WTC11 (cell line): ENCODE data around the gene AMER3. TPM values are rescaled to one million over a fixed set of nuclear protein-coding genes. Genes with fewer than 3 reads are reported as not detected.

Source experiments
- ATAC-seq: fragments of 200-7000 bp; cut with Tn5 transposase; 2 replicates; pipeline ENCODE4 v1.10.0; 2021; ENCODE audit warnings: mild to moderate bottlenecking, moderate library complexity
- CTCF ChIA-PET: fragments of 300-600 bp; sonication (Branson Sonifier 250); formaldehyde crosslinking; loops from one replicate; lab custom pipeline; 2021; ENCODE audit warnings: antibody characterized with exemption; lab: Charles Lee
- POLR2A ChIA-PET: fragments of 350-600 bp; sonication (Branson Sonifier 250); formaldehyde crosslinking; loops from one replicate; lab custom pipeline; 2021; ENCODE audit warnings: antibody characterized with exemption; lab: Charles Lee
- DNase-seq: peaks from one replicate; pipeline ENCODE4 v3.0.0; 2021; ENCODE audit warnings: low spot score
- H3K27ac Mint-ChIP-seq: 2 replicates; pipeline ENCODE4 v1.8.0; 2021; ENCODE audit warnings: mixed read lengths
- H3K27me3 Mint-ChIP-seq: 2 replicates; pipeline ENCODE4 v1.8.0; 2021; ENCODE audit warnings: low read depth, mild to moderate bottlenecking, moderate library complexity, mixed read lengths
- H3K36me3 Mint-ChIP-seq: 2 replicates; pipeline ENCODE4 v1.8.0; 2021; ENCODE audit warnings: mixed read lengths
- H3K4me1 Mint-ChIP-seq: 2 replicates; pipeline ENCODE4 v1.8.0; 2022; ENCODE audit warnings: mixed read lengths
- H3K4me3 Mint-ChIP-seq: 2 replicates; pipeline ENCODE4 v1.8.0; 2021; ENCODE audit warnings: mild to moderate bottlenecking, moderate library complexity, mixed read lengths
- H3K9me3 Mint-ChIP-seq: 2 replicates; pipeline ENCODE4 v1.8.0; 2021; ENCODE audit warnings: mixed read lengths
- CBFB ChIP-seq: sonication (generic); formaldehyde crosslinking; IDR thresholded peaks from 2 replicates; pipeline ENCODE4 v1.8.1; 2022; ENCODE audit warnings: mild to moderate bottlenecking, low read depth, missing genetic modification reagents
- E2F1 ChIP-seq: sonication (generic); formaldehyde crosslinking; IDR thresholded peaks from 2 replicates; pipeline ENCODE4 v1.8.0; 2022; ENCODE audit warnings: mild to moderate bottlenecking, missing genetic modification reagents
- EMX1 ChIP-seq: fragments of 250-450 bp; sonication (Bioruptor Pico); IDR thresholded peaks from 2 replicates; pipeline ENCODE4 v1.8.0; 2021; ENCODE audit warnings: mild to moderate bottlenecking
- ESRRA ChIP-seq: sonication (generic); formaldehyde crosslinking; IDR thresholded peaks from 2 replicates; pipeline ENCODE4 v1.8.1; 2022; ENCODE audit warnings: mild to moderate bottlenecking, missing genetic modification reagents, borderline replicate concordance
- FOXJ3 ChIP-seq: sonication (generic); formaldehyde crosslinking; IDR thresholded peaks from 2 replicates; pipeline ENCODE4 v1.9.0; 2021; ENCODE audit warnings: missing genetic modification reagents, mild to moderate bottlenecking, borderline replicate concordance
- GABPB1 ChIP-seq: sonication (generic); formaldehyde crosslinking; IDR thresholded peaks from 2 replicates; pipeline ENCODE4 v1.8.1; 2023; ENCODE audit warnings: mild to moderate bottlenecking, missing genetic modification reagents
- HMGXB4 ChIP-seq: sonication (generic); formaldehyde crosslinking; IDR thresholded peaks from 2 replicates; pipeline ENCODE4 v1.8.1; 2023; ENCODE audit warnings: mild to moderate bottlenecking, moderate library complexity, missing genetic modification reagents
- IRF1 ChIP-seq: sonication (generic); formaldehyde crosslinking; IDR thresholded peaks from 2 replicates; pipeline ENCODE4 v1.8.0; 2023; ENCODE audit warnings: missing genetic modification reagents
- IRF2 ChIP-seq: sonication (generic); formaldehyde crosslinking; IDR thresholded peaks from 2 replicates; pipeline ENCODE4 v1.8.0; 2022; ENCODE audit warnings: low read depth, missing genetic modification reagents, borderline replicate concordance
- MLX ChIP-seq: sonication (generic); formaldehyde crosslinking; IDR thresholded peaks from 2 replicates; pipeline ENCODE4 v1.8.1; 2023; ENCODE audit warnings: mild to moderate bottlenecking, missing genetic modification reagents, moderate library complexity
- MXD4 ChIP-seq: fragments of 250-450 bp; sonication (Bioruptor Pico); IDR thresholded peaks from 2 replicates; pipeline ENCODE4 v1.8.0; 2021; ENCODE audit warnings: mild to moderate bottlenecking, moderate library complexity, borderline replicate concordance
- NR2C2 ChIP-seq: sonication (generic); formaldehyde crosslinking; IDR thresholded peaks from 2 replicates; pipeline ENCODE4 v1.8.0; 2022; ENCODE audit warnings: mild to moderate bottlenecking, missing genetic modification reagents
- SMAD3 ChIP-seq: sonication (generic); formaldehyde crosslinking; IDR thresholded peaks from 2 replicates; pipeline ENCODE4 v1.8.0; 2022; ENCODE audit warnings: missing genetic modification reagents, mild to moderate bottlenecking, borderline replicate concordance
- TCF7 ChIP-seq: sonication (generic); formaldehyde crosslinking; IDR thresholded peaks from 2 replicates; pipeline ENCODE4 v1.8.0; 2022; ENCODE audit warnings: mild to moderate bottlenecking, low read depth, missing genetic modification reagents, moderate library complexity
- USF1 ChIP-seq: sonication (generic); formaldehyde crosslinking; IDR thresholded peaks from 2 replicates; pipeline ENCODE4 v1.8.0; 2022; ENCODE audit warnings: mild to moderate bottlenecking, missing genetic modification reagents
- ZNF317 ChIP-seq: sonication (generic); formaldehyde crosslinking; IDR thresholded peaks from 2 replicates; pipeline ENCODE4 v1.8.1; 2023; ENCODE audit warnings: low read depth, mild to moderate bottlenecking, moderate library complexity, missing genetic modification reagents, borderline replicate concordance
- ZNF423 ChIP-seq: fragments of 250-450 bp; sonication (Bioruptor Pico); IDR thresholded peaks from 2 replicates; pipeline ENCODE4 v2.1.2; 2022; ENCODE audit warnings: mild to moderate bottlenecking, moderate library complexity
- ZNF425 ChIP-seq: fragments of 250-450 bp; sonication (Bioruptor Pico); conservative IDR thresholded peaks from 2 replicates; pipeline ENCODE4 v1.9.0; 2021; ENCODE audit warnings: mild to moderate bottlenecking
- total RNA-seq: library from RNA; stranded (reverse); gene quantifications from 3 replicates; pipeline ENCODE4 v1.2.3, GENCODE V29; 2021

The AMER3 gene
- total RNA-seq, 1 experiment from 2014 or later = 0.13 TPM

GRCh38 chr2:130760754-130761751, 5.7 kb downstream of the AMER3 start (continued):
- TF ChIP-seq HMGXB4 (CRISPR knock-in tag) = no peak
- no peak for TF ChIP-seq MXD4 (CRISPR knock-in tag)
- TF ChIP-seq TCF7 (CRISPR knock-in tag) = no peak
- TF ChIP-seq, all 79 proteins: peak for 0

- no peak overlapping the region for H3K4me3 Mint-ChIP-seq
- H3K36me3 Mint-ChIP-seq = no peaks in the 10 kb centered on the region
- no peaks in the 10 kb centered on the region for H3K9me3 Mint-ChIP-seq
- no peak overlapping the region for H3K27ac Mint-ChIP-seq
- ATAC-seq (no peak), DNase-seq (no peak)
- no peak for TF ChIP-seq NR2C2 (CRISPR knock-in tag)
- no peak for TF ChIP-seq ESRRA (CRISPR knock-in tag)
- no peak for TF ChIP-seq IRF2 (CRISPR knock-in tag)
- TF ChIP-seq ZNF317 (CRISPR knock-in tag) = no peak
- no peak for TF ChIP-seq USF1 (CRISPR knock-in tag)
- no peak for TF ChIP-seq SMAD3 (CRISPR knock-in tag)
- no peak for TF ChIP-seq IRF1 (CRISPR knock-in tag)
- no peak for TF ChIP-seq EMX1 (CRISPR knock-in tag)
- TF ChIP-seq MLX (CRISPR knock-in tag) = no peak
- no peak for TF ChIP-seq FOXJ3
- TF ChIP-seq ZNF423 (CRISPR knock-in tag) = no peak
- no peak for TF ChIP-seq CBFB (CRISPR knock-in tag)
- no peak for TF ChIP-seq ZNF425 (CRISPR knock-in tag)
- TF ChIP-seq GABPB1 (CRISPR knock-in tag) = no peak
- no peak for TF ChIP-seq E2F1 (CRISPR knock-in tag)
- ChIA-PET POLR2A (no interaction called here), CTCF (interaction anchor here (1.0 to 1.3 kb wide), 4 partner anchors 35 to 202 kb away, joined by 3 to 4 read pairs (median 4); no protein-coding TSS in a partner anchor)
- peaks cover 3% of the 10 kb centered on the region for H3K4me1 Mint-ChIP-seq
- peaks cover 14% of the 10 kb centered on the region for H3K27me3 Mint-ChIP-seq
Observed at GRCh38 chr2:130762031-130762909, 6.9 kb downstream of the AMER3 start.
